GM12892 (cell line): Measurements from ENCODE around the gene TDRD3.

ENCODE experiments used
- POLR2A ChIP-seq: IDR thresholded peaks from 2 replicates; pipeline ENCODE4 v1.6.1; 2011; ENCODE audit warnings: low read depth, low read length, control low read depth
- POLR2AphosphoS5 ChIP-seq: IDR thresholded peaks from 2 replicates; pipeline ENCODE4 v1.6.1; 2011; ENCODE audit warnings: low read depth, low read length, control low read depth
- TAF1 ChIP-seq: IDR thresholded peaks from 2 replicates; pipeline ENCODE4 v1.6.1; 2011; ENCODE audit warnings: low read depth, mild to moderate bottlenecking, control low read depth, low read length, borderline replicate concordance

DNA sequence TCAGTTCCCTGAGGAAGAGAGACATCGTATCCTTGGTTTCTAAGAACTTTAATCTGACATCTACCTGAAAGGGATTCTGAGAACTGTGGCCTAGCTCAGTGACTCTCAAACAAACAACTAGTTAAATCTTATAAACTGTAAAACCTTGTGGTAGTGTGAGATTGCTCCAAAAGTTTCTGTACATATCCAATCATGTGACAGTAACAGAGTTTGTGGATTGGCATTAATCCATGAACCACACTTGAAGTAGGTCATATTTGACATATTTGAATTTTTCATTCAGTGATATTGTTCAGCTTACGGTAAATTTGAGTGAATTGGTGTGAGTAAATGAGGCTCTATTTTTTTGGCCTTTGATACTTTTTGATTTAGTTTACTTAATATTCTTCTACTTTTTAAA lies 15.0 kb downstream of the TDRD3 start:
- TF ChIP-seq POLR2A = no peak
- TF ChIP-seq POLR2AphosphoS5 = no peak
- no peak for TF ChIP-seq TAF1
